GM18508 (cell line): Measurements from ENCODE around the gene ATP13A1.
"Not testable (repeated sequence)": the region's sequence is repeated elsewhere in the genome, so short reads cannot be mapped to it uniquely, and the experiment has no call there.

ENCODE experiments used
- ATAC-seq: cut with Tn5 transposase; IDR thresholded peaks from one replicate; pipeline ENCODE4 v1.9.1; 2021; ENCODE audit warnings: moderate number of reproducible peaks; ENCODE audit not compliant: insufficient read depth, unreplicated experiment

Gene ATP13A1

GRCh38 chr19:19626516-19627472, 36.7 kb downstream of the ATP13A1 start:
- no peak for ATAC-seq

GRCh38 chr19:19624032-19624570, 39.4 kb downstream of the ATP13A1 start:
- no peak for ATAC-seq

GRCh38 chr19:19623383-19623782, 40.1 kb downstream of the ATP13A1 start:
- ATAC-seq: no peak

GRCh38 chr19:19619849-19620210, 43.6 kb downstream of the ATP13A1 start:
- ATAC-seq: no peak

- ATAC-seq: no peak
Measured at GRCh38 chr19:19619181-19619848, 44.2 kb downstream of the ATP13A1 start.

- ATAC-seq: peak; percentile 91
Measured at GRCh38 chr19:19618219-19619051, 45.0 kb downstream of the ATP13A1 start, which contains the start of gene PBX4. TSS of gene PBX4 (minus strand) at chr19:19618687. CDS start at chr19:19618629, 58 bp downstream.

DNA sequence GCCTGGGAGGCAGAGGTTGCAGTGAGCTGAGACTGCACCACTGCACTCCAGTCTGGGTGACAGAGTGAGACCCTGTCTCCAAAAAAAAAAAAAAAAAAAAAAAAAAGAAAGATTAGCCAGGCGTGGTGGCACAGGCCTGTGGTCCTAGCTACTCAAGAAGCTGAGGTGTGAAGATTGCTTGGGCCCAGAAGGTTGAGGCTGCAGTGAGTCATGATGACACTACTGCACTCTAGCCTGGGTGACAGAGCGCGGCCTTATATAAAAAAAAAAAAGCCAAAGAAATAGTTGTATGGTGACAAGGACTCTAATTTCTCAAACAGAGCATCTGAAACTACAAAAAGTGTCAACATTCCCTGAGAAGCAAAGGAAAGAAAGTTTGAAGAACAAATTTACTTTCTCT, 48.4 kb downstream of the ATP13A1 start:
- no peak for ATAC-seq

DNA sequence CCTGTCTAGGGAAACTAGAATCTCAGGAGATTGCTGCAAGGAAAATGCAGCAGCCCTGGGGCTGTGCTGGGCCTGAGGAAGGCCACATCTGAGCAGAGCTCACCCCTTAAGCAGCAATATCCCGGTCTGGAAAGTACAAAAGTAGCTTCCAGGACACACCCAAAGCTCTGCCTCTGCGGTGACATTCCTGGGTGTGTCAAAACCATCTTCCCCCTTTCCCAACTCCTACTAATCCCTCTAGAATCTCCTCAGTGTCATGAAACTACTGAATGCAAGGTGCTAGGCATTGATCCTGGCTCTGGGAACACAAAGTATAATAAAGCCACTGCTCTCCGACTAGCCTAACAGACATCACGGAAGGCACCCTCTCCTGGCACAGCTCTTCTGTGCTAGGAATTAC, 50.0 kb downstream of the ATP13A1 start:
- ATAC-seq: no peak

- no peak for ATAC-seq
Measured at GRCh38 chr19:19610376-19611202, 52.9 kb downstream of the ATP13A1 start.

- ATAC-seq: not testable (repeated sequence)
Measured at GRCh38 chr19:19606686-19607085, 56.8 kb downstream of the ATP13A1 start.

DNA sequence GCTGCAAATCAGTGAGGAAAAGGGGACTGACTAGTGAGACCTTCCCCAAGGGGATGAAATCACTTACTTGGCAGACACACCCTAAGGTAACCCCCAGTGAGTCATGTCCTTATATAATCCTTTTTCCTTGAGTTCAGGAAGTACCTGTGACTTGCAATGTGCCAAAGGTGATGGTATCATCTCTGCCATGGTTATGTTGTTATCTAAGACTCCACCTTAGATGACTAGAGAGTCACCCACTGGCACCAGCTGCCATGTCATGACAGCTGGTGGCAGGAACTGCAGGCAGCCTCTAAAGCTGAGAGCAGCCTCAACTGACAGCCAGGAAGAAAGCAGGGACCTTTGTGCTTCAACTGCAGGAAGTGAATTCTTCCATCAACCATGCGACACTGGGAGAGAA, 57.5 kb downstream of the ATP13A1 start:
- ATAC-seq: no peak

DNA sequence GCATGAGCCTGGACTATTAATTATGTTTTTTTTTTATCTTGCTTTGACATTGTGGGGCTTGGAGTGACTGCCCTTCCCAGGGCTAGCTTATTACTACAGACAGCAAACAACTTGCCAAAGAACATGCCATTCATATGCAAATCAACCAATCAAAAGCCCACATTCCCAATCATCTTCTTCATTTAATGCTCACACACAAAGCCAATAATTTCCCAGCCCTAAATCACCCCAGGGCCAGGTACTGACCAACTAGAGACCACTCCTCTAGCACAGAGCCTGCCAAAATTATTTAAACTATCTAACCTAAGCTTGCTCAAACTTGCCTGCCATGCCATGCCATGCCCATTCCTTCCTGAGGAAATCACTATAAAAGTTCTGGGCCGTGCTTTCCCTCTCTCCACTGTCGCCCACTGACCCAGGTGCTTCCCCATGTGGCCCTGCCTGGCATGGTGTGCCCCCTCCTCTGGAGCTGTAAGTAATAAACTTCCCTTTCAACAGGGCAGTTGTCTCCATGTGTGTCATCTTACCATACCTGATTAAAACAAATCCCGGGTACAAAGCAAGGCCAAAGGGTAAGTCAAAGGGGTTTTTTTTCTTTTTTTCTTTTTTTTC, 60.7 kb downstream of the ATP13A1 start:
- no peak for ATAC-seq

DNA sequence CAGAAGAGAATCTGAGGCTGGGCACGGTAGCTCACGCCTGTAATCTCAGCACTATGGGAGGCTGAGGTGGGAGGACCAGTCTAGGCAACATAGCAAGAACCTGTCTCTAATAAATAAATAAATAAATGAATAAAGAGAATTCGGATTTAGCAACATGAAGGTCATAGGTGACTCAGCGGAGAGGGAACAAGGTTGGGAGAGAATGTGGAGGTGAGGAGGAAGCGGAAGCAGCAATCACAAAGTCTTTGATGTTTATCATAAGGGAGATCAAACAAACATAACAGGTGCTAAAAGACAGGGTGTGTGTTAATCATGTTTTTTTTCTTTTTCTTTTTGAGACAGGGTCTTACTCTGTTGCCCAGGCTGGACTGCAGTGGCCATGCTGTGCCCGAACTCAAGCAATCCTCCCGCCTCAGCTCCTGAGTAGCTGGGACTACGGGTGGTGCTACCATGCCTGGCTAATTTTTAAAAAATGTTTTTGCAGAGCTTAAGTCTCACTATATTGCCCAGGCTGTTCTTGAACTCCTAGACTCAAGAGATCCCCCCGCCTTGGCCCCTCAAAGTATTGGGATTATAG, 61.3 kb downstream of the ATP13A1 start:
- no peak for ATAC-seq

DNA sequence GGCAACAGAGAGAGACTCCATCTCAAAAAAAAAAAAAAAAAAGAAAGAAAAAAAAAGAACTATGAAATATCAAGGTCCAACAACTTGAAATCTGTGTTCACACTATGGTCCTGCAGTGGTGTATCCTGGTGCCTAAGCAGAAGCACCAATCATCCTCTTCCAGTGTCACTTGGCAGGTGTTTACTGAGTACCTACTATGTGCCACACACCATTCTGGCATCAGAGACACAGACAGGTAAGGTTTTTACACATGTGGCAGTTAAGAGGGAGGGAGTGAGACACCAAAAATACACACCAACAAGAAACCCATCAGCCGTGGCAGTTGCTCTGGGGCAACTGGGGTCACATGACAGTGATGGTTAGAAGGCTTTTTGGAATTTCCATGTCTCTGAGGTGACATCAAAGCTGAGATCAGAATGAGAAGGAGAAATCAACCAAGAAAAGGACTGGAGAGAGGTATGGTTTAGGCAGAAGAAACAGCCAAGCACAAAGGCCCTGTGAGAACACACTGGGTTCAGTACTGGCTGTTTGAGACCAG, 62.6 kb downstream of the ATP13A1 start:
- ATAC-seq: no peak

DNA sequence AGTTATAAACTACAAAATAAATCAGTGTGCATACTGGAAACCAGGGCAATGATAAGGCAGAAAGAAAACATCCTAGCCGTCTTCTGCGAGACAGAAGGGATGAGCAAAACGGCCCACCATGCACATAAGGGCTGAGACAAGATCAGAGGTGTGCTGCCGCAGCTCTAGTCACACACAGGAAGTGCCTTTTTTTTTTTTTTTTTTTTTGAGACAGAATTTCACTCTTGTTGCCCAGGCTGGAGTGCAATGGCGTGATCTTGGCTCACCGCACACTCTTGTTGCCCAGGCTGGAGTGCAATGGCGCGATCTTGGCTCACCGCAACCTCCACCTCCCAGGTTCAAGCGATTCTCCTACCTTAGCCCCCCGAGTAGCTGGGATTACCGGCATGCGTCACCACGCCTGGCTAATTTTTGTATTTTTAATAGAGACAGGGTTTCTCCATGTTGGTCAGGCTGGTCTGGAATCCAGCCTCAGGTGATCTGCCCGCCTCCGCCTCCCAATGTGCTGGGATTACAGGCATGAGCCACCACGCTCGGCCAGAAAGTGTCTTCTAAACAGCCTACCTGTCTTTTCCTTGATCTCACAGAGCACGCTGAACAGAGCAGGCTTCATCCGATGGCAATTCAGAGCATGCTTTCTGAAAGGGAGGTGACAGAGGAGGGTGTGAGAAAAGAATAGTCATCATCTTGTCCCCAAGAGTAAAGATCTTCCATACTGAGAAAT, 64.6 kb downstream of the ATP13A1 start:
- ATAC-seq: not testable (repeated sequence)

DNA sequence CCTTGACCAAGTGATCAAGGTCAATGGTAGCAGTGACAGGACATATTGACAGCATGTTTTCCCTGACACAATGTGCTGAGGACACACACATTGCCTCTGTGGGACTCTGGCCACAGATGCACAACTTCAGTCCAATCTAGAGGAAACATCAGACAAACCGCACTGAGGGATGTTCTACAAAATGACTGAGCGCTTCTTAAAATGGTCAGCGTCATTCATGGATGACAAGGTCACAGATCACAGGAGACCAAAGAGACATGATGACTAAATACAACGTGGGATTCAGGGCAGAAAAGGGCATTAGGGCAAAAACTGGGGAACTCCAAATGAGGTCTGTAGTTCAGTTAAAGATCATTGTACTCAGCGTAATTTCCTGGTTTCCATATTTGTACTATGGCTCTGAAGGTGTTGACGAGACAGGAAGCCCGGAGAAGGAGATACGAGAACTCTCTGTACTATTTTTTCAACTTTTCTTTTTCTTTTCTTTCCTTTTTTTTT, 65.6 kb downstream of the ATP13A1 start:
- peak; percentile 62 for ATAC-seq
